Ascending aorta (tissue), 2 donors: ENCODE measurements around the gene AP1G1. TPM values are rescaled to one million over a fixed set of nuclear protein-coding genes. Genes with fewer than 3 reads are reported as not detected.

Experiments used
- DNase-seq, 2 donors: peaks; one replicate each; pipeline ENCODE4 v3.0.0-alpha.2; 2019; ENCODE audit warnings: low spot score in 2 of 2
- H3K27ac ChIP-seq, 2 donors: fragments of 200-600 bp; sonication (generic); one replicate each; pipeline ENCODE4 v1.5.1; 2016 to 2017; ENCODE audit warnings: mild to moderate bottlenecking in 1 of 2
- H3K27me3 ChIP-seq: fragments of 200-600 bp; sonication (generic); one replicate; pipeline ENCODE4 v1.5.1; 2017
- H3K36me3 ChIP-seq, 2 donors: fragments of 200-600 bp; sonication (generic); one replicate each; pipeline ENCODE4 v1.5.1; 2016
- H3K4me1 ChIP-seq, 2 donors: fragments of 200-600 bp; sonication (generic); one replicate each; pipeline ENCODE4 v1.5.1; 2016 to 2017; ENCODE audit warnings: mild to moderate bottlenecking in 1 of 2
- H3K4me3 ChIP-seq, 2 donors: fragments of 200-600 bp; sonication (generic); one replicate each; pipeline ENCODE4 v1.5.1; 2016 to 2017; ENCODE audit warnings: mild to moderate bottlenecking in 1 of 2
- H3K9me3 ChIP-seq, 2 donors: fragments of 200-600 bp; sonication (generic); one replicate each; pipeline ENCODE4 v1.5.1; 2016
- intact Hi-C: fragments of 100-400 bp; cut with DNase I; formaldehyde crosslinking; loops from one replicate; pipeline ENCODE4 v1.15.1; 2023
- total RNA-seq: library from RNA; depleted of rRNA; stranded (reverse); fragments of >200 nt; gene quantifications from one replicate; pipeline ENCODE4 v1.1.0, GENCODE V29; 2016
- TF ChIP-seq, protein P1 (sequence below), 3 experiments: fragments of 200-600 bp in 2 of 3; fragments of 450-650 bp in 1 of 3; sonication (generic) in 2 of 3; IDR thresholded peaks; one replicate each; pipeline ENCODE4 v1.5.1; 2016 to 2019; ENCODE audit warnings: antibody characterized with exemption in 3 of 3, mild to moderate bottlenecking in 1 of 3, moderate library complexity in 1 of 3

Gene AP1G1
- total RNA-seq, 1 donor from 2014 or later: 40.7 TPM

DNA sequence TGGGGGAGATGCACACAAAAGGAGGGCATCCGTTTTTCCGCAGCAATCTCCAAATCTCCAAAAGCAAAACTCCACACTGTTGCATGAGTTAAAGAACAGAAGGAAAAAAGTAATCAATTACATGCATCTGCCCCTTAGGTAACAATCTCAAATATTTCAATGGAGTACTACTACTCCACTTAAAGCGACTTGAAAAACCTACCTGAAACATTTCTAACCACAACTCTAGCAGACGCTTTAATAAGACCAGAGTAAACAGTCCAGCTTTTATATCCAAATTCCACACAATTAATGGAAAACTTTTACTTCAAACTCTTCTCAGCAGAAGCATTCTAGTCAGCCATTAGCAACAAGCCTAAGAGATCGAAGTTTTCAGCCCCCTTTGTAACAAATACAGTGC lies 29.9 kb downstream of the AP1G1 start:
- intact Hi-C loops: no loop called here
- TF ChIP-seq, protein P1, sequence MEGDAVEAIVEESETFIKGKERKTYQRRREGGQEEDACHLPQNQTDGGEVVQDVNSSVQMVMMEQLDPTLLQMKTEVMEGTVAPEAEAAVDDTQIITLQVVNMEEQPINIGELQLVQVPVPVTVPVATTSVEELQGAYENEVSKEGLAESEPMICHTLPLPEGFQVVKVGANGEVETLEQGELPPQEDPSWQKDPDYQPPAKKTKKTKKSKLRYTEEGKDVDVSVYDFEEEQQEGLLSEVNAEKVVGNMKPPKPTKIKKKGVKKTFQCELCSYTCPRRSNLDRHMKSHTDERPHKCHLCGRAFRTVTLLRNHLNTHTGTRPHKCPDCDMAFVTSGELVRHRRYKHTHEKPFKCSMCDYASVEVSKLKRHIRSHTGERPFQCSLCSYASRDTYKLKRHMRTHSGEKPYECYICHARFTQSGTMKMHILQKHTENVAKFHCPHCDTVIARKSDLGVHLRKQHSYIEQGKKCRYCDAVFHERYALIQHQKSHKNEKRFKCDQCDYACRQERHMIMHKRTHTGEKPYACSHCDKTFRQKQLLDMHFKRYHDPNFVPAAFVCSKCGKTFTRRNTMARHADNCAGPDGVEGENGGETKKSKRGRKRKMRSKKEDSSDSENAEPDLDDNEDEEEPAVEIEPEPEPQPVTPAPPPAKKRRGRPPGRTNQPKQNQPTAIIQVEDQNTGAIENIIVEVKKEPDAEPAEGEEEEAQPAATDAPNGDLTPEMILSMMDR (IDR thresholded peaks at IDR 0.05): no peak
- peaks cover 0 to 9% of the 10 kb centered on the region in 2 donors for H3K4me1 ChIP-seq
- no peaks in the 10 kb centered on the region for H3K9me3 ChIP-seq
- no peak overlapping the region for H3K27ac ChIP-seq
- H3K36me3 ChIP-seq: peaks cover 18 to 19% of the 10 kb centered on the region in 2 donors
- H3K4me3 ChIP-seq: no peak overlapping the region
- H3K27me3 ChIP-seq: no peaks in the 10 kb centered on the region
- DNase-seq: no peak

DNA sequence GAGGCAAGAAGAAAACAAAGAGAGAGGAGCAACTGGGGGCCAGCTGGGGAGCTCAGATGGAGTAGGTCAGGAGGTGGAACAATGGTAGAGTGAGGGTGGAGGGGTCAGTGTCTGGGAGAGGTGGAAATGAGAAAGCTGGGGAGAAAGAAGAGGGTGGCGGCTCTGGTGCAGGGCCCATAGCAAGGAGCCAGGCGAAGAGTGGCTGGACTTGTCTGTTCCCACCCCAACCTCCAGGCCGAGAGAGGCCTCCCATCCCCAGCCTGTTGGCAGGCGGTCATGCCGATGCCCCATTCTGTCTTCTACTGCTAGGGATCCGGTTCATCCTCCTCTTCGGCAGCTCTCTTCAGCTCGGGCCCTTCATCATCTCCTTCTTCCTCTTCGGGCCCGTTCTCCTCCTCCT lies 31.3 kb downstream of the AP1G1 start:
- Histone ChIP-seq H3K9me3 (no peaks in the 10 kb centered on the region), H3K4me3 (no peak overlapping the region), H3K36me3 (peaks cover 28 to 29% of the 10 kb centered on the region in 2 donors), H3K27me3 (no peaks in the 10 kb centered on the region), H3K4me1 (peaks cover 0 to 9% of the 10 kb centered on the region in 2 donors), H3K27ac (no peak overlapping the region)
- DNase-seq: no peak
- TF ChIP-seq, protein P1 (IDR thresholded peaks at IDR 0.05): no peak
- intact Hi-C loops: no loop called here

DNA sequence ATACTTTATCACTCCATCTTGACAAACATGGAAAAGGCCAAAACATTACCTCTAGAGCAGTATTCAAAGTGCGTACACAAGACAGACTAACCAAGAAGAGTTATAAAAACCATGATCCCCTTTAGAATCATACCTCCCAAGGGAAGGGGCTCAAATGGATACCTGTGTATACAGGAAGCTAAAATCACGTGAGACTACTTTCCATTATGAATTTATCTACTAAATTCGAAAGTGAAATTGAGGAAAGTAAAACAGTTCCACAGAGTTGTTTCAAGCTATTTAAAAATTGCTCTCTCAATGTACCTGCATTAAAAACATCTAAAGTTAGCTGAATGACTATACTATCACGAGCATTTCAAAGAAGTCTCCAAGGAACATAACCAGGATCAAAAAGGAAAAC lies 32.7 kb downstream of the AP1G1 start:
- no peak overlapping the region for H3K27ac ChIP-seq
- no peak for DNase-seq
- TF ChIP-seq, protein P1 (IDR thresholded peaks at IDR 0.05): no peak
- H3K4me3 ChIP-seq: no peak overlapping the region
- H3K36me3 ChIP-seq: peaks cover 29 to 36% of the 10 kb centered on the region in 2 donors
- intact Hi-C loops: no loop called here
- no peaks in the 10 kb centered on the region for H3K9me3 ChIP-seq
- peaks cover 0 to under 1% of the 10 kb centered on the region in 2 donors for H3K4me1 ChIP-seq
- H3K27me3 ChIP-seq: no peaks in the 10 kb centered on the region

DNA sequence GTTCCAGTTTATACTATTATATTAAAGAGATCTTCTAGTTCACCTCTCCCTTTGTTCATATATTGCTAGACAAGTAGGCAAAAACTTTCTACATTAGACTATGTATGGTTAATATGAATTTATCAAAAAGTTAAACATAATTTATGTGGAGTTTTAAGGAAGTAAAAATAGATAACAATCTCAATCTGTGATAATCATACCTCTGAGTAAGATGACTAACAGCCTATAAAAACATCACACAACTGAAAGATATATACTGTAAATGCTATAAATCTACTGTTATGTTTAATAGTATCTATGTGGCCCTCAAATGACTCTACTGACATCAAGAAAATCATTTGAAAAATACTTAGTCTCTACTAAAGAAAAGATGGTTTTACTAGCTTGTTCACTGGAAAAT lies 37.1 kb downstream of the AP1G1 start:
- Histone ChIP-seq H3K27me3 (no peaks in the 10 kb centered on the region), H3K4me3 (no peak overlapping the region), H3K4me1 (peaks cover 0 to 2% of the 10 kb centered on the region in 2 donors), H3K27ac (no peak overlapping the region), H3K36me3 (peaks cover 23 to 55% of the 10 kb centered on the region in 2 donors), H3K9me3 (no peaks in the 10 kb centered on the region)
- intact Hi-C loops: no loop called here
- TF ChIP-seq, protein P1 (IDR thresholded peaks at IDR 0.05): no peak
- no peak for DNase-seq

DNA sequence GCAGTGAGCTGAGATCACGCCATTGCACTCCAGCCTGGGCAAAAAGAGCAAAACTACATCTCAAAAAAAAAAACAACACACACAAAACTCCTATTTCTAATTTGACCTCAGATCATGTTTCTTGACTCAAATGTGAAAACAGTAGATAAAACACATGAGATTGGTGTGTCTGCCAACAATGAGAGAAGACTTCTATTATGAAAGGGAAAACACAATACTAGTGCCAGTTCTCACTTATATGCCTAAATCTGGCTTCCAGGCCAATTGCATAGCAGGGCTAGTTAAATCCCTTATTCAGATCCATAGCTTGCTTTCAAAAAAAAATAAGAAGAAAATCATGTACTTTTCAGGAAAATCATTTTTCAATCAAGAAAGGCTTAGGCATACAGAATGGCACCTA lies 39.4 kb downstream of the AP1G1 start:
- Histone ChIP-seq H3K4me3 (no peak overlapping the region), H3K27ac (no peak overlapping the region), H3K4me1 (peaks cover 0 to 4% of the 10 kb centered on the region in 2 donors), H3K27me3 (no peaks in the 10 kb centered on the region), H3K36me3 (peaks cover 27 to 65% of the 10 kb centered on the region in 2 donors), H3K9me3 (no peaks in the 10 kb centered on the region)
- intact Hi-C loops: no loop called here
- DNase-seq: no peak
- TF ChIP-seq, protein P1 (IDR thresholded peaks at IDR 0.05): no peak
